ENCODE results near the gene HOXC5.

DNA sequence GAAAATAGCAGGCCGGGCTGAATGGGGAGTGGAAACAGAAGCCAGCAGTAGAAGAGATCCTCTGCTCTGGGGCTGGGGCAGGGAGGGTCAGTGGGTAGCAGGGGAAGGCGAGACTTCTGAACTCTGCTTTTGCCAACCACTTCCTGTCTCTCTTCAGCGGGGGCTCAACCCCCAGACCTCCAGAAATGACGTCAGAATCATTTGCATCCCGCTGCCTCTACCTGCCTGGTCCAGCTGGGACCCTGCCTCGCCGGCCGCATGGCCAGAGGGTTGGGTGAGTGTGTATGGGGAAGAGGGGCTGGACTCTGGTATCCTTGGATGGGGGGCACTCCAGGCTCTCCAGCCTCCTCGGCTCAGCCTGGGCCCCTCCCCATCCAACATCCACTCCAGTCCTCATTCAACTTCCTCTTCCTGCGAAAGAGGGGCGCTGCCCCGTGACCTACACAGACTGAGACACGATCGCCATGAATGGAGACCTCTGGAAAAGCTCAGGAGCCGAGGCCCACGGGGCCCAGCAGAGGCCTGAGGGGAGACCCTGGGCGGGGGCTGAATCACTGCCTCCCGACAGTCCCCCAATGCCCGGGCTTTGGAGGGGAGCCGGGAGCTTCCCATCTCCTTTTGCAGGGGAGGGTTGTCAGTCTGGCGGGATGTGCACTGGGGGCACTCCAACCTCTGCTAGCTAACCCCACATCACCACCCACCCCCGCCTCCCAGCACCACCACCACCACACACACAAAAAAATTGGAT, 20.3 kb downstream of the HOXC5 start:
- TF ChIP-seq, protein P1, sequence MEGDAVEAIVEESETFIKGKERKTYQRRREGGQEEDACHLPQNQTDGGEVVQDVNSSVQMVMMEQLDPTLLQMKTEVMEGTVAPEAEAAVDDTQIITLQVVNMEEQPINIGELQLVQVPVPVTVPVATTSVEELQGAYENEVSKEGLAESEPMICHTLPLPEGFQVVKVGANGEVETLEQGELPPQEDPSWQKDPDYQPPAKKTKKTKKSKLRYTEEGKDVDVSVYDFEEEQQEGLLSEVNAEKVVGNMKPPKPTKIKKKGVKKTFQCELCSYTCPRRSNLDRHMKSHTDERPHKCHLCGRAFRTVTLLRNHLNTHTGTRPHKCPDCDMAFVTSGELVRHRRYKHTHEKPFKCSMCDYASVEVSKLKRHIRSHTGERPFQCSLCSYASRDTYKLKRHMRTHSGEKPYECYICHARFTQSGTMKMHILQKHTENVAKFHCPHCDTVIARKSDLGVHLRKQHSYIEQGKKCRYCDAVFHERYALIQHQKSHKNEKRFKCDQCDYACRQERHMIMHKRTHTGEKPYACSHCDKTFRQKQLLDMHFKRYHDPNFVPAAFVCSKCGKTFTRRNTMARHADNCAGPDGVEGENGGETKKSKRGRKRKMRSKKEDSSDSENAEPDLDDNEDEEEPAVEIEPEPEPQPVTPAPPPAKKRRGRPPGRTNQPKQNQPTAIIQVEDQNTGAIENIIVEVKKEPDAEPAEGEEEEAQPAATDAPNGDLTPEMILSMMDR (IDR thresholded peaks at IDR 0.05; ENCODE audit: poor library complexity), result no peak
- TF ChIP-seq EZH2phosphoT487 (IDR thresholded peaks at IDR 0.05; ENCODE audit: low read depth, severe bottlenecking, unreplicated experiment) (no peak), EZH2 (IDR thresholded peaks at IDR 0.05; ENCODE audit: borderline replicate concordance) (peak; percentile 6)
